MM.1S (cell line): ENCODE measurements around the gene AGBL4.

Experiments
- CTCF ChIP-seq: fragments of 300-600 bp; sonication (generic); IDR thresholded peaks from 2 replicates; pipeline ENCODE4 v1.5.1; 2016; ENCODE audit warnings: antibody characterized with exemption, low read length, mixed read lengths
- EZH2 ChIP-seq: fragments of 300-600 bp; sonication (generic); optimal IDR thresholded peaks from 2 replicates; pipeline ENCODE3; 2017; ENCODE audit warnings: low read depth, mild to moderate bottlenecking, antibody characterized with exemption, low read length, mixed read lengths

- TF ChIP-seq CTCF (no peak), EZH2 (no peak)
Measured at GRCh38 chr1:48676376-48676775, 1347.4 kb downstream of the AGBL4 start.
